BLaER1 treated with 17β-estradiol and CSF1 and Interleukin-3, amounts not matched to agents 10 nM and 100 nM (cell line): ENCODE data around the gene MALL.

ENCODE experiments used
- H3K27ac ChIP-seq, 11 experiments: shearing (Covaris generic); formaldehyde crosslinking; 2 replicates each; pipeline ENCODE4 v1.8.1; 2022
- H3K27me3 ChIP-seq, 11 experiments: shearing (Covaris generic); formaldehyde crosslinking; 2 replicates each; pipeline ENCODE4 v1.8.1; 2022
- H3K36me3 ChIP-seq, 11 experiments: shearing (Covaris generic); formaldehyde crosslinking; 2 replicates each; pipeline ENCODE4 v1.8.1; 2022
- H3K4me1 ChIP-seq, 10 experiments: shearing (Covaris generic); formaldehyde crosslinking; 2 replicates each; pipeline ENCODE4 v1.8.1; 2022
- H3K4me2 ChIP-seq, 11 experiments: shearing (Covaris generic); formaldehyde crosslinking; 2 replicates each; pipeline ENCODE4 v1.8.1; 2022
- H3K4me3 ChIP-seq, 10 experiments: shearing (Covaris generic); formaldehyde crosslinking; 2 replicates each; pipeline ENCODE4 v1.8.1; 2022
- H3K9ac ChIP-seq, 11 experiments: shearing (Covaris generic); formaldehyde crosslinking; 2 replicates each; pipeline ENCODE4 v1.8.1; 2022
- H3K9me3 ChIP-seq, 11 experiments: shearing (Covaris generic); formaldehyde crosslinking; replicated peaks in 1 of 11; 2 replicates each; pipeline ENCODE4 v1.8.1; 2022
- H4K20me1 ChIP-seq, 11 experiments: shearing (Covaris generic); formaldehyde crosslinking; 2 replicates each; pipeline ENCODE4 v1.8.1; 2022
- Cebpa-rat ChIP-seq, 11 experiments: shearing (Covaris generic); IDR thresholded peaks; 2 replicates each; pipeline ENCODE4 v1.8.1; 2022

The MALL gene

GRCh38 chr2:110107092-110108079 is 8.2 kb downstream of the MALL start:
- Histone ChIP-seq H3K36me3 (no peaks in the 10 kb centered on the region), H3K4me2 (peak overlapping the region in 2 of 11 experiments; percentile 18 to 37; a peak in 2 of 22 replicates), H3K27ac (no peak overlapping the region), H3K27me3 (no peaks in the 10 kb centered on the region), H3K4me3 (no peak overlapping the region), H3K9ac (no peak overlapping the region), H3K4me1 (peaks cover 0 to 15% (median under 1%) of the 10 kb centered on the region in 10 experiments; a peak in 7 of 20 replicates), H3K9me3 (peaks cover 0 to 25% (median 11%) of the 10 kb centered on the region in 11 experiments; a peak in 14 of 22 replicates), H4K20me1 (no peaks in the 10 kb centered on the region)
- no peak for TF ChIP-seq Cebpa-rat (IDR thresholded peaks at IDR 0.05)

GRCh38 chr2:110106642-110107041 is 9.0 kb downstream of the MALL start:
- no peak for TF ChIP-seq Cebpa-rat (IDR thresholded peaks at IDR 0.05)
- no peak overlapping the region for H3K9ac ChIP-seq

GRCh38 chr2:110105608-110106467 is 9.8 kb downstream of the MALL start:
- no peak for TF ChIP-seq Cebpa-rat (IDR thresholded peaks at IDR 0.05)
- H3K4me2 ChIP-seq, result no peak overlapping the region
- no peaks in the 10 kb centered on the region for H3K27me3 ChIP-seq
- H3K9me3 ChIP-seq, result peaks cover 0 to 25% (median 11%) of the 10 kb centered on the region in 11 experiments; a peak in 14 of 22 replicates
- no peak overlapping the region for H3K9ac ChIP-seq
- H3K4me3 ChIP-seq, result no peak overlapping the region
- H3K27ac ChIP-seq, result no peak overlapping the region
- peaks cover 9 to 31% (median 14%) of the 10 kb centered on the region in 10 experiments for H3K4me1 ChIP-seq
- H3K36me3 ChIP-seq, result no peaks in the 10 kb centered on the region
- H4K20me1 ChIP-seq, result no peaks in the 10 kb centered on the region

More at GRCh38 chr2:110106642-110107041, 9.0 kb downstream of the MALL start:
- no peaks in the 10 kb centered on the region for H4K20me1 ChIP-seq
- peaks cover under 1 to 23% (median 6%) of the 10 kb centered on the region in 10 experiments; a peak in 18 of 20 replicates for H3K4me1 ChIP-seq
- H3K27me3 ChIP-seq, result no peaks in the 10 kb centered on the region
- no peak overlapping the region for H3K4me3 ChIP-seq
- no peak overlapping the region for H3K4me2 ChIP-seq
- H3K9me3 ChIP-seq, result peaks cover 0 to 25% (median 11%) of the 10 kb centered on the region in 11 experiments; a peak in 14 of 22 replicates
- no peaks in the 10 kb centered on the region for H3K36me3 ChIP-seq
- no peak overlapping the region for H3K27ac ChIP-seq

- H3K36me3 ChIP-seq, result no peaks in the 10 kb centered on the region
- H3K9me3 ChIP-seq, result peaks cover 0 to 25% (median 11%) of the 10 kb centered on the region in 11 experiments; a peak in 14 of 22 replicates
- no peak overlapping the region for H3K4me3 ChIP-seq
- H3K4me2 ChIP-seq, result no peak overlapping the region
- H3K4me1 ChIP-seq, result peaks cover 15 to 38% (median 21%) of the 10 kb centered on the region in 10 experiments
- TF ChIP-seq Cebpa-rat (IDR thresholded peaks at IDR 0.05), result no peak
- H3K27me3 ChIP-seq, result no peaks in the 10 kb centered on the region
- H3K9ac ChIP-seq, result no peak overlapping the region
- H4K20me1 ChIP-seq, result no peaks in the 10 kb centered on the region
- H3K27ac ChIP-seq, result no peak overlapping the region
Measured at GRCh38 chr2:110105183-110105582, 10.4 kb downstream of the MALL start.

GRCh38 chr2:110104025-110104771 is 11.4 kb downstream of the MALL start:
- Histone ChIP-seq H3K36me3 (no peaks in the 10 kb centered on the region), H4K20me1 (no peaks in the 10 kb centered on the region), H3K4me2 (no peak overlapping the region), H3K4me3 (no peak overlapping the region), H3K27ac (no peak overlapping the region), H3K27me3 (no peaks in the 10 kb centered on the region), H3K4me1 (peaks cover 17 to 40% (median 24%) of the 10 kb centered on the region in 10 experiments), H3K9me3 (peaks cover 0 to 25% (median 11%) of the 10 kb centered on the region in 11 experiments; a peak in 14 of 22 replicates), H3K9ac (no peak overlapping the region)
- no peak for TF ChIP-seq Cebpa-rat (IDR thresholded peaks at IDR 0.05)

- Histone ChIP-seq H3K36me3 (no peaks in the 10 kb centered on the region), H3K4me2 (no peak overlapping the region; a peak in 1 of 22 replicates), H3K27me3 (no peaks in the 10 kb centered on the region), H3K9me3 (peaks cover 0 to 25% (median 11%) of the 10 kb centered on the region in 11 experiments; a peak in 14 of 22 replicates), H3K4me1 (peaks cover 17 to 40% (median 24%) of the 10 kb centered on the region in 10 experiments), H3K4me3 (no peak overlapping the region), H3K9ac (no peak overlapping the region), H4K20me1 (no peaks in the 10 kb centered on the region), H3K27ac (peak overlapping the region in 2 of 11 experiments; percentile 83 to 85; a peak in 4 of 22 replicates)
- TF ChIP-seq Cebpa-rat (IDR thresholded peaks at IDR 0.05), result no peak
Measured at GRCh38 chr2:110103061-110103961, 12.3 kb downstream of the MALL start.

GRCh38 chr2:110101901-110102803 is 13.5 kb downstream of the MALL start:
- Histone ChIP-seq H3K4me1 (peaks cover 17 to 37% (median 24%) of the 10 kb centered on the region in 10 experiments), H3K9me3 (peaks cover 0 to 18% (median 6%) of the 10 kb centered on the region in 11 experiments; a peak in 14 of 22 replicates), H3K36me3 (no peaks in the 10 kb centered on the region), H3K9ac (peak overlapping the region in 5 of 11 experiments; percentile 9 to 78 (median 59); a peak in 7 of 22 replicates), H3K4me2 (peak overlapping the region; percentile 56 to 91 (median 68); a peak in 17 of 22 replicates), H3K27ac (peak overlapping the region in 8 of 11 experiments; percentile 9 to 85 (median 51); a peak in 11 of 22 replicates), H3K4me3 (0 out of 20 replicates have a peak overlapping the region, but pooled peaks of 1 of the 10 experiments have one; percentile 36), H3K27me3 (no peaks in the 10 kb centered on the region), H4K20me1 (no peaks in the 10 kb centered on the region)
- no peak for TF ChIP-seq Cebpa-rat (IDR thresholded peaks at IDR 0.05)
